Calu3 (cell line): ENCODE measurements around the gene NMRK1. TPM values are rescaled to one million over a fixed set of nuclear protein-coding genes. Genes with fewer than 3 reads are reported as not detected.

Source experiments
- BruUV-seq: library from RNA; stranded (reverse); fragments of 400-500 nt; replicated peaks from 2 replicates; lab custom pipeline; 2021; lab: Mats Ljungman, UMichigan
- CTCF ChIA-PET: fragments of 300-600 bp; sonication (Branson Sonifier 250); formaldehyde crosslinking; loops from one replicate; lab custom pipeline; 2022; ENCODE audit warnings: antibody characterized with exemption; lab: Charles Lee
- DNase-seq: peaks from one replicate; pipeline ENCODE4 v3.0.0; 2022
- H3K27ac Mint-ChIP-seq: one replicate; pipeline ENCODE4 v1.8.0; 2022; ENCODE audit warnings: mixed read lengths; ENCODE audit not compliant: unreplicated experiment
- H3K27me3 Mint-ChIP-seq: one replicate; pipeline ENCODE4 v1.8.0; 2022; ENCODE audit warnings: mixed read lengths; ENCODE audit not compliant: unreplicated experiment
- H3K36me3 Mint-ChIP-seq: one replicate; pipeline ENCODE4 v1.8.0; 2022; ENCODE audit warnings: mild to moderate bottlenecking, moderate library complexity, mixed read lengths; ENCODE audit not compliant: insufficient read depth, unreplicated experiment
- H3K4me1 Mint-ChIP-seq: one replicate; pipeline ENCODE4 v1.8.0; 2022; ENCODE audit warnings: mild to moderate bottlenecking, low read depth, mixed read lengths; ENCODE audit not compliant: unreplicated experiment
- H3K4me3 Mint-ChIP-seq: one replicate; pipeline ENCODE4 v1.8.0; 2022; ENCODE audit warnings: mild to moderate bottlenecking, low read depth, moderate library complexity, mixed read lengths; ENCODE audit not compliant: unreplicated experiment
- H3K9me3 Mint-ChIP-seq: one replicate; pipeline ENCODE4 v1.8.0; 2022; ENCODE audit warnings: low read depth, mixed read lengths; ENCODE audit not compliant: unreplicated experiment
- intact Hi-C: fragments of 100-400 bp; cut with micrococcal nuclease; formaldehyde crosslinking; loops from one replicate; pipeline ENCODE4 v1.10.0; 2022; ENCODE audit not compliant: unreplicated experiment
- total RNA-seq: library from RNA; stranded (reverse); gene quantifications from 2 replicates; pipeline ENCODE4 v1.2.3, GENCODE V29; 2022
- TF ChIP-seq, protein P1 (sequence below): fragments of 200-600 bp; IDR thresholded peaks from one replicate; pipeline ENCODE4 v1.8.0; 2022; ENCODE audit warnings: antibody characterized with exemption; ENCODE audit not compliant: unreplicated experiment

NMRK1 gene
- total RNA-seq, 1 experiment from 2014 or later, result 12.4 TPM

- Mint-ChIP-seq H3K27me3 (no peaks in the 10 kb centered on the region), H3K9me3 (no peaks in the 10 kb centered on the region), H3K4me1 (no peaks in the 10 kb centered on the region), H3K36me3 (no peaks in the 10 kb centered on the region), H3K4me3 (no peak overlapping the region), H3K27ac (no peak overlapping the region)
- DNase-seq, result no peak
- CTCF ChIA-PET, result interaction anchor here (0.5 kb wide), 1 partner anchor 18 kb away, joined by 3 read pairs; no protein-coding TSS in a partner anchor
- no TSS peak for BruUV-seq
- TF ChIP-seq, protein P1, sequence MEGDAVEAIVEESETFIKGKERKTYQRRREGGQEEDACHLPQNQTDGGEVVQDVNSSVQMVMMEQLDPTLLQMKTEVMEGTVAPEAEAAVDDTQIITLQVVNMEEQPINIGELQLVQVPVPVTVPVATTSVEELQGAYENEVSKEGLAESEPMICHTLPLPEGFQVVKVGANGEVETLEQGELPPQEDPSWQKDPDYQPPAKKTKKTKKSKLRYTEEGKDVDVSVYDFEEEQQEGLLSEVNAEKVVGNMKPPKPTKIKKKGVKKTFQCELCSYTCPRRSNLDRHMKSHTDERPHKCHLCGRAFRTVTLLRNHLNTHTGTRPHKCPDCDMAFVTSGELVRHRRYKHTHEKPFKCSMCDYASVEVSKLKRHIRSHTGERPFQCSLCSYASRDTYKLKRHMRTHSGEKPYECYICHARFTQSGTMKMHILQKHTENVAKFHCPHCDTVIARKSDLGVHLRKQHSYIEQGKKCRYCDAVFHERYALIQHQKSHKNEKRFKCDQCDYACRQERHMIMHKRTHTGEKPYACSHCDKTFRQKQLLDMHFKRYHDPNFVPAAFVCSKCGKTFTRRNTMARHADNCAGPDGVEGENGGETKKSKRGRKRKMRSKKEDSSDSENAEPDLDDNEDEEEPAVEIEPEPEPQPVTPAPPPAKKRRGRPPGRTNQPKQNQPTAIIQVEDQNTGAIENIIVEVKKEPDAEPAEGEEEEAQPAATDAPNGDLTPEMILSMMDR, result no peak
- intact Hi-C loops, result no loop called here
Observed at GRCh38 chr9:75131700-75132099, 43.7 kb upstream of the NMRK1 start.

DNA sequence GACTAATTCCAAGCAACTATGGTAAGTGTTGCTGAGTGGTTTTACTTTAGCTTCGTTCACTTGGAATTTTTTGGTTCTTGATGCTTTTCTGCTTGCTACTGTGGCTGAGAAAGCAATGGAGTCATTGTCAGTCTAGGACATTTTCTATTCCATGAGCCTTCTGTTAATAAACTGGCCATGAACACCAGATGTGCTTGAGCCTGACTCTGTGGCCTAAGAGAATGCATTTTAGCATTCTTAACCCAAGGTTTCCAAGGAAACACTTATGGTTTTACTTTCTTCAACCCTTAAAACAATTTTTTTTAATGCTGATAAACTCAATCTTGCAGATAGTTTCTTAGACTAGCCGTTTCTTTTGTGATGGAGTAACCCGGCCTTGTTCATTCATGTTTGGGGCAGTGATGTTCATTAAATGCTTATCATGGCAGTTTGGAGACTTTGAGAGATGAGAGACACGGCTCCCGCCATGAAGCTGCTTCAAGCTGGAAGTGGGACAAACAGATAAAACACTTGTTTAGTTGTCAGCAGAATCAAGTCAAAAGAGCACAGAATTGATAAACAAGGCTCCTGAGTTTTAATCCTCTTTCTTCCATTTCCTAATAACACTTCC is 42.8 kb upstream of the NMRK1 start:
- Mint-ChIP-seq H3K4me1 (no peaks in the 10 kb centered on the region), H3K4me3 (no peak overlapping the region), H3K27me3 (no peaks in the 10 kb centered on the region), H3K27ac (no peak overlapping the region), H3K36me3 (no peaks in the 10 kb centered on the region), H3K9me3 (no peaks in the 10 kb centered on the region)
- TF ChIP-seq, protein P1, result no peak
- DNase-seq, result no peak
- BruUV-seq, result no TSS peak
- intact Hi-C loops, result no loop called here
- CTCF ChIA-PET, result no interaction called here

DNA sequence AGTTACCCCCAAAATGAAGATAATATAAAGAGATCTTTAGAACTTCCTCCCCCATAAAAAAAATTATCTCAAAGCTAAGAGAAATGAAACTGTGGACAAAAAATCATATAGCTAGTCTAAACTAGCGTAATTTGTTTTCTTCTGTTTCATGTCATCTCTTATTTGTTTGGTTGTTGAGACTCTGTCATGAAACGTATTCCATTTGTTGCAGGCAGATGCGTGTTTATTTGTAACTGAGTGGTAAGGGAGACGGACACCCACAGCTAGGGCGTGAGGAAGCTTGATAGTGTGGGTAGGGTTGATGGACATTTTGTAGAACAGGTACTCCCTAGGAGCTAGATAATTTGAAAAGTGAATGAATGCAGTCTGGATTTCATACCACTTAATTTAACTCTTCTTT is 42.2 kb upstream of the NMRK1 start:
- no TSS peak for BruUV-seq
- Mint-ChIP-seq H3K36me3 (no peaks in the 10 kb centered on the region), H3K4me1 (no peaks in the 10 kb centered on the region), H3K9me3 (no peaks in the 10 kb centered on the region), H3K4me3 (no peak overlapping the region), H3K27me3 (no peaks in the 10 kb centered on the region), H3K27ac (no peak overlapping the region)
- intact Hi-C loops, result no loop called here
- TF ChIP-seq, protein P1, result no peak
- DNase-seq, result no peak
- CTCF ChIA-PET, result interaction anchor here (0.6 kb wide), 1 partner anchor 197 kb away, joined by 3 read pairs; no protein-coding TSS in a partner anchor

DNA sequence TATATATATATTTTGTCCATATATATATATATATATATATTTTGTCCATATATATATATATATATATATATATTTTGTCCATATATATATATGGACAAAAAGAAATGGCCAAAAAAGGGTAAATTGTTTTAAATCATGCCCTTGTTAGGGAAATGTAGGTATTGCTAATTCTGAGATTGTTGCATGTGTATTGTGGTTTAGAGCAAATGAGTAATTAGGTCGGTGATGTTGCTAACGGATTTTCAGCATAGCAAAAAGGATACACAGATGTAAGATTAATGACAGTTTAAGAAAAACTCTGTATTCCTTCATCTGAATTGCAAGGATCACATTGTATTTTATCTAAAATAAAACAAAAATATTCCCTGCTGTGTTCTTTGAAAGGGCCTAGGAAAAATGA is 40.6 kb upstream of the NMRK1 start:
- no peaks in the 10 kb centered on the region for H3K9me3 Mint-ChIP-seq
- CTCF ChIA-PET, result no interaction called here
- no TSS peak for BruUV-seq

More for the DNA sequence above, 40.6 kb upstream of the NMRK1 start:
- no peak overlapping the region for H3K4me3 Mint-ChIP-seq
- intact Hi-C loops, result no loop called here
- no peaks in the 10 kb centered on the region for H3K4me1 Mint-ChIP-seq
- no peak overlapping the region for H3K27ac Mint-ChIP-seq
- DNase-seq, result no peak
- TF ChIP-seq, protein P1, result no peak
- no peaks in the 10 kb centered on the region for H3K27me3 Mint-ChIP-seq
- H3K36me3 Mint-ChIP-seq, result no peaks in the 10 kb centered on the region
